HG03575 (cell line): Measurements from ENCODE around the gene TBL1XR1.

ENCODE experiments used
- ATAC-seq: cut with Tn5 transposase; IDR thresholded peaks from one replicate; pipeline ENCODE4 v1.9.1; 2021; ENCODE audit not compliant: unreplicated experiment, insufficient number of reproducible peaks, low FRiP score; ENCODE audit errors: extremely low read depth

Gene TBL1XR1

GRCh38 chr3:177197041-177197726, at the start of gene TBL1XR1:
TBL1XR1 (minus strand) TSS chr3:177197482; CDS start chr3:177064977, 132,505 bp downstream.
- ATAC-seq = no peak

- ATAC-seq = no peak
Observed at GRCh38 chr3:177245250-177245649, 48.0 kb upstream of the TBL1XR1 start.

- no peak for ATAC-seq
Observed at GRCh38 chr3:177244606-177245005, 47.3 kb upstream of the TBL1XR1 start.

- ATAC-seq = no peak
Observed at GRCh38 chr3:177238686-177239216, 41.5 kb upstream of the TBL1XR1 start.

- no peak for ATAC-seq
Observed at GRCh38 chr3:177237206-177237605, 39.9 kb upstream of the TBL1XR1 start.

GRCh38 chr3:177236704-177237103, 39.4 kb upstream of the TBL1XR1 start:
- ATAC-seq = no peak

- ATAC-seq = no peak
Observed at GRCh38 chr3:177234121-177234520, 36.8 kb upstream of the TBL1XR1 start.

- no peak for ATAC-seq
Observed at GRCh38 chr3:177231242-177231641, 34.0 kb upstream of the TBL1XR1 start.

GRCh38 chr3:177230641-177231040, 33.4 kb upstream of the TBL1XR1 start:
- ATAC-seq = no peak

GRCh38 chr3:177229791-177230190, 32.5 kb upstream of the TBL1XR1 start:
- ATAC-seq = no peak

- ATAC-seq = no peak
Observed at GRCh38 chr3:177228601-177229190, 31.4 kb upstream of the TBL1XR1 start.

GRCh38 chr3:177224414-177224813, 27.1 kb upstream of the TBL1XR1 start:
- ATAC-seq = no peak

GRCh38 chr3:177221744-177222143, 24.5 kb upstream of the TBL1XR1 start:
- no peak for ATAC-seq

GRCh38 chr3:177220136-177220974, 23.1 kb upstream of the TBL1XR1 start:
- ATAC-seq = no peak

- ATAC-seq = no peak
Observed at GRCh38 chr3:177213801-177214535, 16.7 kb upstream of the TBL1XR1 start.

GRCh38 chr3:177212756-177213155, 15.5 kb upstream of the TBL1XR1 start:
- ATAC-seq = no peak

GRCh38 chr3:177212278-177212610, 15.0 kb upstream of the TBL1XR1 start:
- ATAC-seq = no peak

- no peak for ATAC-seq
Observed at GRCh38 chr3:177211503-177212277, 14.4 kb upstream of the TBL1XR1 start.
